GM11168 (cell line): ENCODE measurements around the gene RNF208.

ENCODE experiments used
- in situ Hi-C: fragments of 300-500 bp; cut with MboI; formaldehyde crosslinking; loops from one replicate; pipeline ENCODE4 v1.12.0; 2022; ENCODE audit warnings: low sequenced_read_pairs; ENCODE audit not compliant: unreplicated experiment

RNF208 gene

GRCh38 chr9:137228968-137229896 lies 7.2 kb upstream of the RNF208 start:
- in situ Hi-C loops, result no loop called here

- in situ Hi-C loops, result no loop called here
Measured at GRCh38 chr9:137228506-137228967, 6.5 kb upstream of the RNF208 start.

- in situ Hi-C loops, result no loop called here
Measured at GRCh38 chr9:137227853-137228505, 5.9 kb upstream of the RNF208 start.

GRCh38 chr9:137227054-137227852 lies 5.2 kb upstream of the RNF208 start, which contains the start of gene RNF224:
Gene RNF224, plus strand, starts transcription at chr9:137227502. Its CDS starts 834 bp downstream, at chr9:137228336.
- in situ Hi-C loops, result no loop called here

GRCh38 chr9:137226338-137227053 lies 4.5 kb upstream of the RNF208 start:
- in situ Hi-C loops, result no loop called here

- in situ Hi-C loops, result no loop called here
Measured at GRCh38 chr9:137225699-137226331, 3.8 kb upstream of the RNF208 start.

GRCh38 chr9:137224830-137225694 lies 3.0 kb upstream of the RNF208 start, which contains the start of gene CYSRT1:
Gene CYSRT1, plus strand, starts transcription at chr9:137225174. Its CDS starts 448 bp downstream, at chr9:137225622.
- in situ Hi-C loops, result no loop called here

GRCh38 chr9:137223078-137223970 lies 1.3 kb upstream of the RNF208 start:
- in situ Hi-C loops, result no loop called here

- in situ Hi-C loops, result no loop called here
Measured at GRCh38 chr9:137221506-137222111, 431 bp downstream of the RNF208 start.

- in situ Hi-C loops, result no loop called here
Measured at GRCh38 chr9:137221095-137221505, 940 bp downstream of the RNF208 start.

- in situ Hi-C loops, result no loop called here
Measured at GRCh38 chr9:137220317-137221094, 1.5 kb downstream of the RNF208 start.

- in situ Hi-C loops, result no loop called here
Measured at GRCh38 chr9:137219757-137220316, 2.2 kb downstream of the RNF208 start.

GRCh38 chr9:137218754-137219271 lies 3.2 kb downstream of the RNF208 start:
- in situ Hi-C loops, result no loop called here

GRCh38 chr9:137218212-137218753 lies 3.8 kb downstream of the RNF208 start:
- in situ Hi-C loops, result no loop called here
